ENCODE data around the gene CHCHD3.

Gene CHCHD3

DNA sequence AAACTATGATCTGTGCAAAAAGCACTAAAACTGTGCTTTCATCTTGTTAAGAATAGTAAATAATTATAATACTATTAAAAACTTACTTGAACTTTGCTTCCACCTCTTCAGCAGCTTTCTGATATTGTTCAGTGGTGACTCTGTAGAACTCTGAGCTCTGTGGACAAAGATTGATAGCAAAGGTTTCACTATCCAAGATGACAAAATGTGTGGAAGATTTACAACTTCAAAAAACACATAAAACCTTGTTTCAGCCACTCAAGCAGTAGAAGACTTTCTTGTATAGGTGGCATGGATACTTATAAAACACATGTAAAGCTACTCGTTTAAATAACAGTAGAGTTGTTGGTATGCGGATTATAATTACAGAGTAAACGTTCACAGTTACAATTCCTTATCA, 243.6 kb downstream of the CHCHD3 start:
- CTCF ChIA-PET: no interaction called here
- POLR2A ChIA-PET: no interaction called here

DNA sequence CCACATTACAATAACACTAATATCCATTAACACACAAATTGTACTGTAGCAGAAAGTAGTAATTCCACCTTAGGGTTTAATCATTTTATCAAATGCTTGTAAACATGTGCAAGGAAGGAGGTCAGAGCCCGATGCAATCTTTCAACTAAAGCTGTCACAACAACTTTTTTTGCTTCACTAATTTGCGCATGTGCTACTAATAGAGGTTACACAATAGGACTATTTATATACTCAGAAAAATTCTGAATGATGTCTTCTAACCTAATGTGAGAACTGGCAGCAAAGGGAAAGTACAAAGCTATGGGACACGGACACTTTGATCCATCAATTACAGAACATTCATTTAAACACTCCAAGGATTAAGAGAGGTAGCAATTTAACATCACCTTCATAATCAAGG, 244.4 kb downstream of the CHCHD3 start:
- Histone ChIP-seq H3K36me3 (ENCODE audit: control insufficient read depth in 2 of 2, insufficient read depth in 1 of 2, low read length in 2 of 2) (no peaks in the 10 kb centered on the region), H3K4me1 (ENCODE audit: control insufficient read depth, insufficient read depth, low read length) (no peaks in the 10 kb centered on the region), H3K4me3 (ENCODE audit: low read depth, low read length) (no peak overlapping the region), H3K27ac (ENCODE audit: extremely low read depth, low read depth, low read length) (no peak overlapping the region), H3K9me3 (ENCODE audit: control insufficient read depth, insufficient read depth, low read depth, low read length) (no peaks in the 10 kb centered on the region)
- TF ChIP-seq AEBP2 (tag by site-specific recombination; IDR thresholded peaks at IDR 0.05; ENCODE audit: borderline replicate concordance) (no peak), KLF10 (tag by site-specific recombination; IDR thresholded peaks at IDR 0.05) (no peak), ZNF654 (tag by site-specific recombination; IDR thresholded peaks at IDR 0.05; ENCODE audit: low read depth) (no peak), ZBTB44 (tag by site-specific recombination; IDR thresholded peaks at IDR 0.05) (no peak), ZNF530 (tag by site-specific recombination; IDR thresholded peaks at IDR 0.05; ENCODE audit: low read depth) (no peak), GLI4 (tag by site-specific recombination; IDR thresholded peaks at IDR 0.05) (no peak), ZNF558 (tag by site-specific recombination; IDR thresholded peaks at IDR 0.05) (no peak), ZNF112 (tag by site-specific recombination; IDR thresholded peaks at IDR 0.05) (no peak), ZIC2 (tag by site-specific recombination; IDR thresholded peaks at IDR 0.05) (no peak), ZNF211 (tag by site-specific recombination; IDR thresholded peaks at IDR 0.05; ENCODE audit: low read depth) (no peak), ZBTB8A (tag by site-specific recombination; IDR thresholded peaks at IDR 0.05) (no peak), ZNF768 (tag by site-specific recombination; IDR thresholded peaks at IDR 0.05) (no peak), ZBTB7A (tag by site-specific recombination; IDR thresholded peaks at IDR 0.05; ENCODE audit: low read depth) (no peak), ZNF555 (tag by site-specific recombination; conservative IDR thresholded peaks at IDR 0.05) (no peak), ZNF184 (tag by site-specific recombination; IDR thresholded peaks at IDR 0.05) (no peak), ZNF157 (tag by site-specific recombination; IDR thresholded peaks at IDR 0.05) (no peak), ZNF521 (tag by site-specific recombination; IDR thresholded peaks at IDR 0.05) (no peak), KLF16 (tag by site-specific recombination; IDR thresholded peaks at IDR 0.05) (no peak), ZNF354C (tag by site-specific recombination; IDR thresholded peaks at IDR 0.05; ENCODE audit: borderline replicate concordance, low read depth) (no peak)
- ChIA-PET CTCF (no interaction called here), POLR2A (no interaction called here)

More for the DNA sequence above, 243.6 kb downstream of the CHCHD3 start:
- no peak overlapping the region for H3K27ac ChIP-seq (ENCODE audit: extremely low read depth, low read depth, low read length)
- H3K9me3 ChIP-seq (ENCODE audit: control insufficient read depth, insufficient read depth, low read depth, low read length): no peaks in the 10 kb centered on the region
- no peaks in the 10 kb centered on the region for H3K36me3 ChIP-seq (ENCODE audit: control insufficient read depth in 2 of 2, insufficient read depth in 1 of 2, low read length in 2 of 2)
- TF ChIP-seq, protein P1, sequence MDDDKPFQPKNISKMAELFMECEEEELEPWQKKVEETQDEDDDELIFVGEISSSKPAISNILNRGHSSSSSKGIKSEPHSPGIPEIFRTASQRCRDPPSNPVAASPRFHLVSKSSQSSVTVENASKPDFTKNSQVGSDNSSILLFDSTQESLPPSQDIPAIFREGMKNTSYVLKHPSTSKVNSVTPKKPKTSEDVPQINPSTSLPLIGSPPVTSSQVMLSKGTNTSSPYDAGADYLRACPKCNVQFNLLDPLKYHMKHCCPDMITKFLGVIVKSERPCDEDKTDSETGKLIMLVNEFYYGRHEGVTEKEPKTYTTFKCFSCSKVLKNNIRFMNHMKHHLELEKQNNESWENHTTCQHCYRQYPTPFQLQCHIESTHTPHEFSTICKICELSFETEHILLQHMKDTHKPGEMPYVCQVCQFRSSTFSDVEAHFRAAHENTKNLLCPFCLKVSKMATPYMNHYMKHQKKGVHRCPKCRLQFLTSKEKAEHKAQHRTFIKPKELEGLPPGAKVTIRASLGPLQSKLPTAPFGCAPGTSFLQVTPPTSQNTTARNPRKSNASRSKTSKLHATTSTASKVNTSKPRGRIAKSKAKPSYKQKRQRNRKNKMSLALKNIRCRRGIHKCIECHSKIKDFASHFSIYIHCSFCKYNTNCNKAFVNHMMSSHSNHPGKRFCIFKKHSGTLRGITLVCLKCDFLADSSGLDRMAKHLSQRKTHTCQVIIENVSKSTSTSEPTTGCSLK (tag by site-specific recombination; IDR thresholded peaks at IDR 0.05): no peak
- no peak for TF ChIP-seq ZNF529 (tag by site-specific recombination; IDR thresholded peaks at IDR 0.05; ENCODE audit: insufficient replicate concordance)
- no peak for TF ChIP-seq GLIS1 (tag by site-specific recombination; IDR thresholded peaks at IDR 0.05)
- no peak for TF ChIP-seq ZNF626 (tag by site-specific recombination; IDR thresholded peaks at IDR 0.05)
- TF ChIP-seq ZNF391 (tag by site-specific recombination; IDR thresholded peaks at IDR 0.05; ENCODE audit: borderline replicate concordance, low read depth): no peak
- TF ChIP-seq ATF2 (tag by site-specific recombination; IDR thresholded peaks at IDR 0.05; ENCODE audit: low read depth): no peak
- no peaks in the 10 kb centered on the region for H3K4me1 ChIP-seq (ENCODE audit: control insufficient read depth, insufficient read depth, low read length)
- no peak overlapping the region for H3K4me3 ChIP-seq (ENCODE audit: low read depth, low read length)
